Esophagus squamous epithelium (tissue), 4 donors: ENCODE data around the gene RSPH9.
A peak's percentile ranks its signal among the peaks of the same experiment; 100 is the strongest.

Experiments
- CTCF ChIP-seq, 6 experiments: fragments of 450-650 bp in 4 of 6; fragments of 200-600 bp in 2 of 6; sonication (generic) in 2 of 6; IDR thresholded peaks; one replicate each; pipeline ENCODE4 v1.5.1; 2016 to 2019; ENCODE audit warnings: antibody characterized with exemption in 6 of 6, mild to moderate bottlenecking in 4 of 6, moderate library complexity in 4 of 6
- POLR2A ChIP-seq, 4 donors: fragments of 450-650 bp; IDR thresholded peaks; one replicate each; pipeline ENCODE4 v1.6.1; 2017; ENCODE audit warnings: antibody characterized with exemption in 4 of 4, mild to moderate bottlenecking in 4 of 4, moderate library complexity in 3 of 4

GRCh38 chr6:43629104-43629504, 15.7 kb upstream of the RSPH9 start, which contains the start of gene GTPBP2:
- TF ChIP-seq CTCF (IDR thresholded peaks at IDR 0.05) (no peak), POLR2A (IDR thresholded peaks at IDR 0.05) (peak in 2 of 4 donors; percentile 35 to 50)
